UCSD-AML1 (cell line): ENCODE data around the gene MACROH2A1.

Experiments used
- DNase-seq: peaks from one replicate; lab custom pipeline; 2025; ENCODE audit not compliant: unreplicated experiment; lab: John Stamatoyannopoulos, UW

Gene MACROH2A1

DNA sequence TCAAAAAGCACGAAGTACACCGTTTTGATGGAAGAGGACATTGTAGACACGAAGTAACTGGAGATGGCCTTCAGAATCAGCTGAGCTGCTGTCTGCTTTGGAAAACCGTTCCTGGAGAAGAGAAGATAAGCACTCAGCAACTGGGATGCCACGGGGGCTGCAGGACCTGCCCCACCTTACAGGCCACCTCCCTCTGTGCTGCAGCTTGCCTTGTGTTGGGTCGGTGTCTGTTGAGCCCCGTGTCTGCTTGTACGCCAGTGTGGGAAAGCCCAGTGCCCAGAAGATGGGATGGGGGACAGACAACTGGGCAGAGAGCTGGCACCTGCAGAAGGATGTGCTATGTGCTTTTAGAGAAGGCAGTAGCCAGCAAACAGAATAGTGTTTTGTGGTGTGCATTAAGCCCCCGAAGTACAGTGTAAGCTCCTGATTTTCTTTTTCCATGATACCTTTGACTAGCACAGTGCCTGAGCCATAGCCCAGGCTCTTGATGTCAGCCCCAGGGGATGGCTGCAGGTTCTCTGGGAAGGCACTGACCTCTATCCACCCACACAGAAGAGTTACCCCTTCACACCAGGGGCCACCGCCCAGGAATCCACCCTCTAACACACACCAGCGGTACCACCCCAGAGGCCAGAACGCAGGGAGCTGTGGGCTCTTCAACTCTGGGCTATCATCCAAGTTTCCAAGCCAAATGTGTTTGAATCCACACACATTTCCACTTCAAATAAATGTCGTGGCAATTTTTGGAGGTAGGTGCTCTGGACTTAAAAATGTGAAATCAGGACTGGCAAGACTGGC, 63.8 kb downstream of the MACROH2A1 start:
- DNase-seq, result no peak

DNA sequence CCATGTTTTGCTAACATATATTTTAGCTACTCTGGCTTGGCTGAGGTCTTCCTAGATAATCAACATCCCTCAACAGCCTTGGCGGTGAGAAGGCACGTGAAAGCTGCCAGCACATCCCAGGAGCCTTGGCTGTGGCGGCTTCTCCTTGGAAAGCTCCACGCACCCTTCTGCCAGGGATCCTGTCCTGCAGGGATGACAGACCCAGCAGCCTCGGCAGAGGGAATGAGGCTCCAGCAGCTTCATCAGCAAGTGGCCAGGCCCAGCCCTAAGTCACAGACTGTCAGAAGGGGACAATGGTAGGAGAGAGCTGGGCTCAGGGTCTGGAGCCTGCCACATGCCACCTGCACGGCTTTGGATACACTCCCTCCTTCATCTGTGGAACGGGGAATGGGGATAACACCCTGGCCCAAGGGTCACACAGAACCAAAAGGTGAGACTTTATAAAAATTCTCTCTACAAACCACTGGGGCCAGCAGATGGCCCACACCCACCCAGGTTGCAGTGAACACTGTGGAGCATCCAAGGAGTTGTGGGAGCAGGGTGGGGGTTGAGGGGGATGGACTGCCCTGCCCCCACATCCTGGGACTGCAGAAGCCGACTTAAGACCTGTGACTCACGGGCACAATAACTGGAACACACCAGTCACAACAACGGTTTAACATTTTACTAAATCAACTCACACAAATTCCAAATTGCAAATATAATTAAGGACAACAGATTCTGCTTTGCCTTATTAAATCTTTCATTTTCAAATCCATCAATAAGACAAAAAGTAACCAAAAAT, 65.1 kb downstream of the MACROH2A1 start:
- DNase-seq, result no peak

DNA sequence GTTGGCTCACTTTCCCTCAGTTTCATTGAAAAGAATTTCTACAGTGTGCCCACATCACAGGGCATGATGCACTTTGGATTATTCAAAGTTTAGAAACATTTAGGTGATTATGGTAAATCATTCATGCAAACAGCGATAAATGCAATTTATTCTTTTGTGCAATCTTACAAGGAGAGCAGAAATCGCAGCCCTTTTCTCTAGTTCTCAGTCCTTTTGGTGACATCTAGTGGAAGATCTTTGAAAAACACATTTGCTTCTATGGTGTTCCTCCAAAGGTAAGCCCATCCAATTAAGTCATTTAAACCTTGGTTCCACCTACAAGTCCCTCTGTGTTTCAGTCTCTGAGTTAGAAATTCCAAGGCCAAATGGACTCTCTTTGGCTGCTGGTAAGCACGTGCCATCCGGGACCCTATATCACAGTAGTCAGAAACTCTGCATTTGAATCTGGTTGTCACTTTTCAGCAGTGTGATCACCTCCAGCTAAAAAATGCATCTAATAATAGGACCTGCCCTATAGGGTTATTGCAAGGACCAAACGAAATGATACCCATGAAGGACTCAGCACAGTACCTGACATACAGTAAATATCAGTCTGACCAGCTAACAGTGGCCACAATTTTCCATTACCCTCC, 66.4 kb downstream of the MACROH2A1 start:
- DNase-seq, result no peak

DNA sequence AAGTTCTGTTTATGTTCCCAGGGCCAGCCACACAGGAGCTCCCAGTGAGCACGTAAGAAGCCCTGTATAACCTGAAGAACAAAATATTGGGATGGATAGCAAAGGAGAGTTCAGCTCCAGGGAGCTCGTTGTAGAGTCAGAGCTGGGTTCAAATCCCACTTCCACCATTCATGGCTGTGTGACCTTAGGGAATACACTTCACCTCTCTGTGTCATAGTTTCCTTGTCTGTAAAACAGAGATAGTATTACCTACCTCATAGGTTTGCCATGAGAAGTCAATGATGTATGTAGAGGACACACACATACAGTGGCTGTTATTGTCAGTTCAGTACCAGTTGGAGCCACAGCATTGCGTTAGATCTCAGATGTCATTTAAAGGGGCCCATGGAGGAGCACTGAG, 67.4 kb downstream of the MACROH2A1 start:
- DNase-seq, result no peak

DNA sequence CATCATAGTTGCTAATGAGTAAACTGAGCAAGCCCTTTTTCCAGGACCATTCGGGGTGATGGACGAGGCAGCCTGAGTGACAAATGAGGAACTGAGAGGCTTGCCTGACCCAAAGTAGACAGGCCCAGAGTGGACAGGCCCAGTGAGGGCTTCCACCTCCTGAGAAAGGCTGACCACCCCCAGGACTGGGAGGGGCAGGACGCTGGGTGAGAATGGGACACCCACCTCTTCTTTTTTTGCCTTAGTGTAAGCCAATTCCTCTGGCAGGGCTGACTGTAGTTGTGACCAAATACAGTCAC, 68.3 kb downstream of the MACROH2A1 start:
- DNase-seq, result no peak

DNA sequence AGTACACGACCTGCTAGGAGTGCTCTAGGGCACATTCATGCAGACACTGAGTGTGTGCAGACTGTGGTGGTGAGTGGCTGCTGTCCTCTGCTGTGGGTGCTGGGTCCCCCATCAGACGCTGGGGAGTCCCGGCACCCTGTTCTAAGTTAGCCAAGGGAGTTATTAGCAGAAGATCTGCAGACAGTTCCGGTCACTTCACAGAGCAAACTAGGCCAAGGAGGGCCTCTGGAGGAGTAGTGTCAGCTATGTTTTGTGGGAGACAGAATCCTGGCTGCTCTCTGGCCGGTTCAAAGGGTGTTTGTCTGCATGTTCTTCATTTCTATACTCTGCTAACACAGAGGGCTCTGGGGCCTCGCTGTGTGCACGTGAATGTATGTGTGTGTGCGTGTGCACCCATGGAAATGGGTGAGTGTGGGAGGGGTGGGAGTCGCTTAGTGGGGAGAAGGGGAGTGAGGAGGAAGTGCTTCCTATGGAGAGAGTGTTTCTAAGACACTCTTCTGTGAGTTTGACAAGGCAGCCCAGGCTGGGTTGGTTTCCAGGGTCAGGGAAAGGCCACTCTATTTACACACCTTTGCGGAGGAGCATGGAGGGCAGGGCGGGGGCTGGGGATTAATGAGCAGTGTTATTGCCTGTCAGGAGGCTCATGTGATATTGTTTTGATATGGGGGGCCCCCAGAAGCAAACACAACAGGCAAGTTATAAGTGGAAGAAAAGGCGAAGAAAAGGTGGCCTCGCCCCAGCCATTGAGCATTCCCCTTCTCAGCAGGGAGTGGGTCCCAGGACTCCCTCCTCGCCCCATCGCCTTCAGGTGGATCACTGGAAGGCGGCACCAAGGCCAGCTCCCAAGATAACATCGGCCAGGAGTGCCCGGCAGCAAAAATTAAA, 68.9 kb downstream of the MACROH2A1 start:
- DNase-seq, result no peak

DNA sequence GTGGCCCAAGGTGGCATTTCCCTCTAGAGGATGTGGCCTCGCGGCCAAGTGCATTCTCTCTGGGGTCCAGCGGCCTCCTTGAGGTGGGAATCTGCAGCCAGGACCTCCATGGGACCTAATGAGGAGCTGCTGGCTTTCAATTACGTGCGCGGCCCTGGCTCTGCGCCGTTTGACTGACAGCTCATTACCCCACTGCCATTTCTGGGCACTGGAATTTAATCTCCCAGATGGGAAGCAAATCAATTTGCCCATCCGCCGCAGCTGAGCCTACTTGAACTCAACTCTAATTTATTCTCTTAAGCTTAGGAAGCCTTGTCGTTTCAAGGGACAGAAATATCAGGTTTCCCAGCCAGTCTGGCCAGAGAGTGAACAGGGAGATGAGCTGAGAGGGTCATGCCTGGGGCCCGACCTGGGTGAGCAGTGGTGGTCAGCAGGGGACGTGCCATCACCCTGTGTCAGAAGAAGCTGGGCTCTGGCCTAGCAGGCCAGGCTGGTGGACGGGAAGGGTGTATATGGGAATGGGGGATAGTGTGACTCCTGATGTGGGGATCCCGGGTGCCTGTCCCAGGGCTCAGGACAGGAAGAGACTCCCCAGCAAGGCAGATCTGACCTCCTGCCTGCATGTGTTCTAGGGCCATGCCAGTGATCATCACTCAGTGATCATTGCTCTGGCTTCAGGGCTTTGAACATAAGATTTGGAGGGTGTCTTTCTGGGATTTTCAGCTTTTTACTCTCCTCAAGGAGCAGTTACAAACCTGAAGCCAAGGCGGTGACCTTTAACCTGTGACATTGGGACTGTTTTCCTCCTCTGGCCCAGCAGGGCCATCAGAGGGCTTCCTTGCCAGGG, 69.7 kb downstream of the MACROH2A1 start:
- DNase-seq, result no peak

DNA sequence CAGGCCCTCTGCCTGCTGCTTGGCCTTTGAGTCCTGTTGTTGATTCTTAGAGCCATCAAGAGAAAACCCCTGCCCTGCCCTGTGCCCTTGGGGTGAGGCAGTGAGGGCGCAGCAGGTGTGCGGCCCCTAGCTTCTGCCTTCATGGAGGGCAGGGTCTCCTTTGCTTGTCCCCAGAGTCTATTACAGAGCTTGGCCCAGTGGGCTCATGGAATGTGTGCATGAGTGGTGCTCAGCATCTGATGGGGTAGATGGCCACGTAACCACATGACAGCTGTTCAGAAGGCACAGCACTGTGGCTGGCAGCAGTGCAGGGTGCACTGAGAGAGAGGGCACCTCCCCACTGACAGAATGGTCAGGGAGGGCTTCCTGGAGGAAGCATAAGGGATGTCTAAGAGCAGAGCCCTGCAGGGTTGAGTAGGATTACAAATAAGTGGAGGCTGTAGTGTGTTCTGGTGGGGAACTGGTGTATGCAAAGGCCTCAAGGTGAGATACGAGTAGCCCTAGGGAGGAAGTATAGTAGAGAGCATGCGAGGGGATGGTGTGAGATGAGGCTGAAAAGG, 70.8 kb downstream of the MACROH2A1 start:
- DNase-seq, result no peak

DNA sequence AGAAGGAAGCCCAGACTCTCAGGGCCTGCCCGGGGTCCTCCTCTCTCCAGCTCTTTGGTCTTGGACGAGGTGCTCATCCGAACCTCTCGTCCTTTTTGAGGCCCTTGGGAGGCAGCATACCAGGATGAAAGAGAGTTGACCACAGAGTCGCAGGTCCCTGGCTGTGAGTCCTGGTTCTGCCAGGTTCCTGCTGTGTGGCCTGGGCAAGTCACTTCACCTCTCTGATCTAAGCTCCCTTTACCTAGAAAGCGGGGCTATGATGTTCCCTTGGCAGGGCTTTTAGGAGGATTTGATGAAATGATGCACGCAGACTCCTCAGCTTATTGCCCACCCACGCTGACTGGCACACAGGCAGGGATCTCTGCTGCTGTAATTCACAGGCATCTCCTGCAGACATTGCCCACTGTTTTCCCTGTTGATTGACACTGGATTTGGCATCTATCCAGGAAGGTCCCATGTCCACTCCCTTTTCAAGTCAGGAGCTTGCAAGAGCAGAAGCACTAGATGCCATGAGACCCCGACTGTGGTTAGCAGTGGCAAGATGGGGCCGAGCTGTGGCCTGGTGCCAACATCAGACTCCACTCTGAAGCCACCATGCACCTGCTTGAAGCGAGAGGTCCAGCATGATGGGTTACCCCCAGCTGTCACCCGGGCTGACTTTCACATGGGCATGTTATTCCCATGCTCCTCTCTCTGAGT, 71.5 kb downstream of the MACROH2A1 start:
- no peak for DNase-seq

DNA sequence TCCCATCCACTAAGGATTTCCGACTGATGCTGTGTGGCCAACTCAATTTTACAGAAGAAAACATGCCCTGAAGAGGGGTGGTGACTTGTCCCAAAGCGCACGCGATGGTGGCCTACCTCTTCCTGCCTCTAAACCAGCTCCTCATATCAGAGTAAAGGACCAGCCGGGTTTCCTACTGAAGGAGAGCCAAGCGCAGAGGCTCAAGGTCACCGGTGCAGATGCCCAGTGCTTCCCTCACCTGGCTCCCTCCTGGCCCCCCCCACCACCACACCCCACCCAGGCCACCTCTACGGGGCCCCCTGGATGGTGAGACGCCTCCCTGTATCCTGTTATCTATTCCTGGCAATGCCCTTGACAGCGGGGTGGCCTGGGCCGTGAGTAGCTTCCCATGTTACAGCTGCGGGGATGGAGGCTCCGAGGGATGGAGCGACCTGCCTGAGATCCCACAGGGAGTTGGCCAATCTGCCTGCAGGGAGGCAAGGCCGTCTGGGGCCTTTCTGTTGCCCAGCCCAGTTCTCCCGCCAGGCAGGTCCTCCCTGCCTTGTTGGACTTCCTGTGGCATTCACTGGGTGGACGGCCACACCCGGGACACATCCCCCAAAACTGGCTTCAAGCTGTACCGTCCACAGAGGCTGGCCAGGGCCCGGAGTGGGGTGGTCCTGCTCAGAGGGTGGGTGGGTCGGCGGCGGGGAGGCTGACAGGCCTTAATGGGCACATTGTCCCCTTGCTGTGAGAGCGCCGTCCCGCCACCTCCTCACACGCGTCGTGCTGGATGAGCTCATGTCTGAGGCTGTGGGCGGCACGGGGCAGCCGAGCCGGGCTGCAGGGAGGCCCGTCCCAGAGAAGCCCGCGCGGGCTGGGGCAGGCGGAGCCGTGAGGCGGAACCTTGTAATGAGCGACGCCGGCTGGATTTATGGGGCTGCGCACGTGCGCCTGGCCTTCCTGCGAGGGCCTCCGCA, 72.5 kb downstream of the MACROH2A1 start:
- no peak for DNase-seq

DNA sequence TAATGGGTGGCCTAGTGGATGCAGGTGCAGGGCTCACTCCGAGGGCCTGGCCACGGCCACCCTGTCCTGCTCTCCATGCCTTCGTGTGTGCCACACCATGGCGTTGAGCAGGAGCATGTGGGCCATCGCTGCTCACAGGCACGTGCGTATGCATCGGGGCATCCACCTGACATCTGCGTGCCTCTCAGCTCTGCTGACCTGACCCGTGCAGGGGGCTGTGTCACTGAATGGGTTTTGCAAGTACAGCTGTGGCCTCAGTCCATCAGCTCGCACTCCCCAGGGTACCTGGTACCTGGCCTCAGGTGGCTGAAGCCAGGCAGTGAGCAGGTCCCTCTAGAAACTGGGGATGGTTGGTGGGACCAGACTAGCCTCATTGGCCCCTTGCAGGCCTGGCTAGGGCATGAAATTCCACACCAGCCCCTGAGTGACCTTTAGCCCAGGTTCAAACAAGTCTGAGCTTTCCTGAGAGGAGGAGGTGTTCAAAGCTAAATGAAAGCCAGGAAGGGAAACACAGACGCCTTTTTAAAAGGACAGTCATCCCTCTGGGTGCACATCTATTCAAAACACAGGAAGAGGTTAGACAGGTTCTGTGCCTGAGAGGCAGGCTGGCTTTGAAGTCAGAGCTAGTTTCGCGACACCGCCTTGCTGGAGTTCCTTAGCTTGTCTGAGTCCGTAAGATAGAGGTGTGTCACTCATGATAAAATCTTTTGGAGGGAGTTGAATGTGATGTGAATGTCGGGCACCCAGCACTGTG, 74.0 kb downstream of the MACROH2A1 start:
- no peak for DNase-seq

DNA sequence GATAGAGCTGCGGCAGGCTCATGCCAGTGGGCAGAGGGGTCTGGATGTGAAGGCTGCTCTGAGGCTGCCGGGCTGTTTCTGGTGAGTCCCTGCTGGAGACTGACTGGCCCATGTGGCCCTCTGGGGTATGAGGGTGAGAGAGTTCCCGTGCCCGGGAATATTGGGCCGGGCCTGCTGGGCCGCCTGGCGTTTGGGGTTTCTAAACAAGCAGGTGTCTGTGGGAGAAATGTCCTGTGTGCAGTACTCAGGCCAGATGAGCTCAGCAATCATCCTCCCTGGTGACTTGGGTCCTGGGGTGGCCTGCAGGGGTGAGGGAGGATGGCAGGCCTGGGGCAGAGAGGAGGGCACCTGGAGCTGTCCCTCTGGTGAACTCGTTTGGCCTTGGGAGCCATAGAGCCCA, 74.9 kb downstream of the MACROH2A1 start:
- DNase-seq, result no peak

DNA sequence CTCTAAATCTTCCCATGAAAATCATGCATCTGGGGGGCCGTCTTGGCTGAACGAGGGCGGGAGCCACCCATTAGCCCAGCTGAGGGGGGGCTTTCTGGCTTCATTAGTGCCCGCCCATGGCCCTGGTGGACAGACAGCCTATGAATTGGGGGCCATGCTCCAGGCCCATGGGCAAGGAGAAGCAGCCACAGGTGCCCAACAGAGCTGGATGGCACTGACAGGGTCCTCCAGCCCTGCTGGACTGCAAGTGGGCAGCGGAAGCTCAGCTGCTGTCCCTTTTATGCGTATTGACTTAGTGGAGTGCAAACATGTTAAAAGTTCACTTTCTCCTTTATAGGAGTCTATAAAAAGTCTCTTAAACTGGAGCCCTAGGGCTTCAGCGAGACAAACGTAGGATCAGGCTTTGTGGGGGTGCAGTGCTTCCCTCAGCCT, 75.3 kb downstream of the MACROH2A1 start:
- DNase-seq, result no peak

DNA sequence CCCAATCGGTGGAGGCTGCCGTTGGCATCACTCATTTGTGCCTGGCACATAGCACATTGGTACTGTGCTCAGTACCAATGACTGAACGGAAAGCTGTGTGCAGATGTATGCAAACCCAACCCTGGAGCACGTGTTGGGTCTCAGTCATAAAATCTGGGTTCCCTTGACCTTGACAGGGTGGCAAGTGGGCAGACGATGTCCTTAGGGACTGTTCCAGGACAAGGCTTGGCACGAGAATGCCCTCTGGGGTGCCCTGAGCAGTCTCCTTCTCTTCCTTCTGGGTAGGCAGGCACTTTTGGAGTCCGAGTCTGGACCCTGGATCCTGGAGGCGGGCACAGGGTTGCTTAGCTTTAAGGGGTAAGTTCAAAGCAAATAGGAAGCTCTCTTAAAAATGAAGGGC, 75.8 kb downstream of the MACROH2A1 start:
- no peak for DNase-seq

DNA sequence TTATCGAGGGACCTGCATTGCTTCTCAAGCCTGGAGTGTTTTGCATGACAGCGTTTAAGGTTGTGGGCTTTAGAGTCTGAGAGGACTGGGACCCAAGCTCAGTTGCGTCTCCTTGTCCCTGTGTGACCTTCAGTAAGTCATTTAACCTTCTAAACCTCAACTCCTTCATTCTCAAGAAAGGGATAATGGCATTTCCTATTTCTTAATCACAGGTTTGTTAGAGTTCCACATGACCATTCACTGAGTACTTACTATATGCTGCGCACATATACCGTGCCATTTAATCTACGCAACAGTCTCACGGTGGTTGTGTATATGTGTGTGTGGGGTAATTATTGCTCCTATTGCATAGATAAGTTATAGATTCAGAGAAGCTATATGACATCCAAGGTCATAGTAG, 76.3 kb downstream of the MACROH2A1 start:
- DNase-seq, result no peak

DNA sequence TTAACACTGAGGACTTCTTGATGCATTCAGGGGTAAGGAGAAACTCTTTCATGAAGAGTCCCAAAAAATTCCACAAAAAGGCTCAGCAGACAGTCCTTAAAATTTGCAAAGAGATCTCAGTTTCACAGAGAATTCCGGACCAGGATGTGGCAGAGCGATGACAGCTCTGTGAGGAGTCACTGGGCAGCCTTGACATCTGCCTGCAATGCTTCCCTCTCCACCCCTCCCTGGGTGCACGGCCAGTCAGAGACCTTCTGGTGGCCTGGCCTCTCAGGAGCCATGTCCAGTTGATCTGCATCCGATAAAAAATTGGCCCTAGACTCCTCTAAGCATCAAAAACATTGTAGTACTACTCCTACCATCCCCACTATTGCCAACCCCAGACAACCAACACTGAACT, 76.8 kb downstream of the MACROH2A1 start:
- no peak for DNase-seq

DNA sequence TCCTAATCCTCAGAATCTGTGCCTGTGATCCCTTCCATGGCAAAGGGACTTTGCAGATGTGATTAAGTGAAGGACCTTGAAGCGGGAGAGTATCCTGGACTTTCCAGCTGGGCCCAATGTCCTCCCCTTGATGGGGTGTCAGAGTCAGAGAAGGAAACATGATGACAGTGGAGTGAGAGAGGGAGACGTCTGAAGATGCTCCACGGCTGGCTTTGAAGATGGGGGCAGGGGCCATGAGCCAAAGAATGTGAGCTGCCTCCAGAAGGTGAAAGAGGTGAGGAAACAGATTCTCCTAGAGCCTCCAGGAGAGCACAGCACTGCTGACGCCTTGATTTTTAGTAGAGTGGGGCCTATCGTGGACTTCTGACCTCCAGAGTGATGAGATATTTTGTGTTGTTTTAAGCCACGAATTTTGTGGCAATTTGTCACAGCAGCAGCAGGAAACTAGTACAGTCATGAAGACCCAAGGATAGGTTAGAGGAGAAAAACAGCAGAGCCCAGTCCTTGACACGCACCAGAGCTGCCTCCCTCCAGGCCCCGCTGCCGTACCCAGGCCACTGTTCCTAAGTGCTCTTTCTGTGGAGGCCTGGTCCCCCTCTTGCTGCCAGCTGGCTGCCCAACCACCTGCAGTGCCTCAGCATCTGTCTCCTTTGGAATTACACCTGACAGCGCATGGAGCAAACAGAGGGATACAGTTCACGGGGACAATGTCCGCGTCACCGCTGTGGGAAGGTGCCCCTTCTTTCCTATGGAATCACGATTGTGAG, 78.1 kb downstream of the MACROH2A1 start:
- no peak for DNase-seq
